H9 (cell line): ENCODE results near the gene NECAB3. TPM values are rescaled to one million over a fixed set of nuclear protein-coding genes. Genes with fewer than 3 reads are reported as not detected.

Experiments used
- DNase-seq: peaks from one replicate; pipeline ENCODE4 v3.0.0-alpha.2; 2017
- H2AFZ ChIP-seq: one replicate; pipeline ENCODE4 v1.6.1; 2013; ENCODE audit warnings: mild to moderate bottlenecking, low read length, control low read depth, moderate library complexity
- H2AK5ac ChIP-seq: 2 replicates; pipeline ENCODE4 v1.6.1; 2013; ENCODE audit warnings: low read length, control low read depth, mixed read lengths; ENCODE audit not compliant: insufficient read length
- H2BK120ac ChIP-seq: one replicate; pipeline ENCODE4 v1.6.1; 2013; ENCODE audit warnings: low read depth, mild to moderate bottlenecking, low read length, control low read depth, inconsistent platforms; ENCODE audit not compliant: poor library complexity, severe bottlenecking
- H2BK12ac ChIP-seq: 2 replicates; pipeline ENCODE4 v1.6.1; 2013; ENCODE audit warnings: low read length, control low read depth, mixed read lengths, low read depth; ENCODE audit not compliant: insufficient read length
- H2BK15ac ChIP-seq: 2 replicates; pipeline ENCODE4 v1.6.1; 2013; ENCODE audit warnings: low read depth, low read length, control low read depth
- H2BK20ac ChIP-seq: one replicate; pipeline ENCODE4 v1.6.1; 2013; ENCODE audit warnings: low read depth, mild to moderate bottlenecking, low read length, control low read depth, inconsistent platforms; ENCODE audit not compliant: poor library complexity, severe bottlenecking
- H2BK5ac ChIP-seq: 2 replicates; pipeline ENCODE4 v1.6.1; 2013; ENCODE audit warnings: low read length, control low read depth, mixed read lengths; ENCODE audit not compliant: insufficient read length
- H3K14ac ChIP-seq: 2 replicates; pipeline ENCODE4 v1.6.1; 2013; ENCODE audit warnings: low read length, control low read depth; ENCODE audit not compliant: insufficient read depth
- H3K18ac ChIP-seq: 2 replicates; pipeline ENCODE4 v1.6.1; 2013; ENCODE audit warnings: low read depth, mild to moderate bottlenecking, mixed read lengths, low read length, control low read depth; ENCODE audit not compliant: insufficient read length
- H3K23ac ChIP-seq: 2 replicates; pipeline ENCODE4 v1.6.1; 2013; ENCODE audit warnings: low read length, control low read depth, mixed read lengths, low read depth; ENCODE audit not compliant: insufficient read length
- H3K23me2 ChIP-seq: 2 replicates; pipeline ENCODE4 v1.6.1; 2013; ENCODE audit warnings: low read depth, mild to moderate bottlenecking, mixed read lengths, low read length, control low read depth; ENCODE audit not compliant: insufficient read length, poor library complexity, severe bottlenecking
- H3K27ac ChIP-seq: 2 replicates; pipeline ENCODE4 v1.5.1; 2013; ENCODE audit warnings: low read length, control low read depth, mixed read lengths, low read depth; ENCODE audit not compliant: insufficient read length
- H3K27me3 ChIP-seq: 2 replicates; pipeline ENCODE4 v1.6.1; 2013; ENCODE audit warnings: low read length, control low read depth, inconsistent platforms; ENCODE audit not compliant: insufficient read depth
- H3K4ac ChIP-seq: 2 replicates; pipeline ENCODE4 v1.6.1; 2013; ENCODE audit warnings: low read depth, mild to moderate bottlenecking, control low read depth, inconsistent platforms, low read length, moderate library complexity
- H3K4me1 ChIP-seq: 2 replicates; pipeline ENCODE4 v1.6.1; 2013; ENCODE audit warnings: low read length, control low read depth, inconsistent platforms; ENCODE audit not compliant: insufficient read depth
- H3K4me2 ChIP-seq: 2 replicates; pipeline ENCODE4 v1.6.1; 2013; ENCODE audit warnings: low read length, control low read depth, mixed read lengths; ENCODE audit not compliant: insufficient read length, insufficient read depth
- H3K56ac ChIP-seq: 2 replicates; pipeline ENCODE4 v1.6.1; 2013; ENCODE audit warnings: low read depth, mild to moderate bottlenecking, mixed read lengths, low read length, control low read depth; ENCODE audit not compliant: insufficient read length
- H3K79me1 ChIP-seq: 2 replicates; pipeline ENCODE4 v1.6.1; 2013; ENCODE audit warnings: low read depth, mild to moderate bottlenecking, moderate library complexity, low read length, control low read depth, inconsistent platforms; ENCODE audit not compliant: insufficient read depth, poor library complexity, severe bottlenecking
- H3K79me2 ChIP-seq: 2 replicates; pipeline ENCODE4 v1.6.1; 2013; ENCODE audit warnings: low read length, control low read depth, inconsistent platforms; ENCODE audit not compliant: insufficient read depth
- H3K9ac ChIP-seq: 2 replicates; pipeline ENCODE4 v1.6.1; 2013; ENCODE audit warnings: low read length, control low read depth, mixed read lengths; ENCODE audit not compliant: insufficient read length; ENCODE audit errors: extremely low read depth
- H3K9me3 ChIP-seq: one replicate; pipeline ENCODE4 v1.6.1; 2013; ENCODE audit warnings: low read depth, low read length, inconsistent platforms; ENCODE audit not compliant: control insufficient read depth
- H3T11ph ChIP-seq: one replicate; pipeline ENCODE4 v1.6.1; 2013; ENCODE audit warnings: mild to moderate bottlenecking, low read length, control low read depth, inconsistent platforms
- H4K20me1 ChIP-seq: one replicate; pipeline ENCODE4 v1.6.1; 2013; ENCODE audit not compliant: control insufficient read depth, insufficient read length, insufficient read depth
- H4K5ac ChIP-seq: 2 replicates; pipeline ENCODE4 v1.6.1; 2013; ENCODE audit warnings: low read depth, mild to moderate bottlenecking, mixed read lengths, low read length, control low read depth; ENCODE audit not compliant: insufficient read length
- H4K8ac ChIP-seq: replicated peaks from 2 replicates; pipeline ENCODE4 v1.6.1; 2013; ENCODE audit warnings: low read length, control low read depth, mixed read lengths, low read depth; ENCODE audit not compliant: insufficient read length
- H4K91ac ChIP-seq: 2 replicates; pipeline ENCODE4 v1.6.1; 2013; ENCODE audit warnings: low read depth, mild to moderate bottlenecking, moderate library complexity, mixed read lengths, low read length, control low read depth; ENCODE audit not compliant: insufficient read length
- H3K27ac Mint-ChIP-seq, 3 experiments: 2 replicates in 2 of 3; 3 replicates in 1 of 3; pipeline ENCODE4 v1.8.0; 2020 to 2021; ENCODE audit warnings: mixed read lengths in 3 of 3, mild to moderate bottlenecking in 1 of 3, moderate library complexity in 1 of 3
- H3K27me3 Mint-ChIP-seq: 2 replicates; pipeline ENCODE4 v1.8.0; 2021; ENCODE audit warnings: low read depth, mild to moderate bottlenecking, moderate library complexity, mixed read lengths
- H3K36me3 Mint-ChIP-seq, 3 experiments: 2 replicates in 2 of 3; 3 replicates in 1 of 3; pipeline ENCODE4 v1.8.0; 2020 to 2021; ENCODE audit warnings: low read depth in 3 of 3, mixed read lengths in 3 of 3; ENCODE audit not compliant: insufficient read depth in 1 of 3
- H3K4me1 Mint-ChIP-seq, 2 experiments: 2 replicates each; pipeline ENCODE4 v1.8.0; 2020; ENCODE audit warnings: mixed read lengths in 2 of 2
- H3K4me3 Mint-ChIP-seq, 2 experiments: 2 replicates in 1 of 2; 3 replicates in 1 of 2; pipeline ENCODE4 v1.8.0; 2020 to 2021; ENCODE audit warnings: mild to moderate bottlenecking in 2 of 2, mixed read lengths in 2 of 2, moderate library complexity in 1 of 2
- H3K9me3 Mint-ChIP-seq, 2 experiments: 2 replicates in 1 of 2; 3 replicates in 1 of 2; pipeline ENCODE4 v1.8.0; 2020; ENCODE audit warnings: mild to moderate bottlenecking in 2 of 2, mixed read lengths in 2 of 2, moderate library complexity in 1 of 2
- CTCF ChIP-seq: fragments of 200-600 bp; sonication (generic); conservative IDR thresholded peaks from 3 replicates; pipeline ENCODE4 v1.8.0; 2021; ENCODE audit warnings: antibody characterized with exemption, mild to moderate bottlenecking
- WGBS: extraction: QIAGEN DNeasy Blood & Tissue Kit; methylation state at CpG from one replicate; pipeline ENCODE4 v1.1.7; 2013; ENCODE audit warnings: missing lambda C conversion rate, low lambda C conversion rate, mixed read lengths; ENCODE audit not compliant: insufficient read length; ENCODE audit errors: extremely low coverage; 5-methylcytosine and 5-hydroxymethylcytosine counted together
- total RNA-seq: library from RNA; stranded (reverse); gene quantifications from 2 replicates; pipeline ENCODE4 v1.2.1, GENCODE V29; 2021

NECAB3 gene
- total RNA-seq, 1 experiment from 2014 or later = 57.7 TPM

- H3K9me3 ChIP-seq = no peaks in the 10 kb centered on the region
- no peak for DNase-seq
- H3K56ac ChIP-seq = no peak overlapping the region
- H3K4ac ChIP-seq = no peak overlapping the region
- no peak overlapping the region for H3K23ac ChIP-seq
- no peak overlapping the region for H2AK5ac ChIP-seq
- H2BK5ac ChIP-seq = no peak overlapping the region
- H4K20me1 ChIP-seq = no peaks in the 10 kb centered on the region
- H3K9ac ChIP-seq = no peak overlapping the region
- no peaks in the 10 kb centered on the region for H3K27me3 ChIP-seq
- no peak overlapping the region for H3T11ph ChIP-seq
- H3K4me1 ChIP-seq = no peaks in the 10 kb centered on the region
- H3K4me1 Mint-ChIP-seq = peaks cover 32 to 33% of the 10 kb centered on the region in 2 experiments
- no peak overlapping the region for H3K18ac ChIP-seq
- H3K14ac ChIP-seq = no peak overlapping the region
- H3K79me1 ChIP-seq = no peaks in the 10 kb centered on the region
- no peak overlapping the region for H4K91ac ChIP-seq
- H2AFZ ChIP-seq = no peak overlapping the region
- no peak overlapping the region for H4K8ac ChIP-seq
- H3K79me2 ChIP-seq = peaks cover 2% of the 10 kb centered on the region; the same call in 1 of the 2 replicates
- no peak for TF ChIP-seq CTCF
- H3K23me2 ChIP-seq = peaks cover 10% of the 10 kb centered on the region
- no peak overlapping the region for H3K4me2 ChIP-seq
- no peak overlapping the region for H3K27ac Mint-ChIP-seq
- H4K5ac ChIP-seq = no peak overlapping the region
- no peak overlapping the region for H2BK12ac ChIP-seq
- no peak overlapping the region for H2BK120ac ChIP-seq
- H3K9me3 Mint-ChIP-seq = no peaks in the 10 kb centered on the region
- H3K4me3 Mint-ChIP-seq = no peak overlapping the region
- no peak overlapping the region for H2BK15ac ChIP-seq
- no peak overlapping the region for H2BK20ac ChIP-seq
- no CpG with 5 or more reads among the region's 3 CpGs for WGBS
- H3K36me3 Mint-ChIP-seq = peaks cover 0 to 4% (median 0%) of the 10 kb centered on the region in 3 experiments; a peak in 2 of 7 replicates
- H3K27ac ChIP-seq = no peak overlapping the region
- H3K27me3 Mint-ChIP-seq = peaks cover 63% of the 10 kb centered on the region
These were observed 14.0 kb upstream of the NECAB3 start for GRCh38 chr20:33687993-33688937.
